ENCODE results near the gene C19orf73.

The C19orf73 gene

GRCh38 chr19:49119411-49120324 is 725 bp upstream of the C19orf73 start, which contains the start of gene PPFIA3:
Gene PPFIA3, plus strand, starts transcription at chr19:49119544. Its CDS starts 8,330 bp downstream, at chr19:49127874.
- ATAC-seq: peak; percentile 2
- Mint-ChIP-seq H3K4me1 (peaks cover 48% of the 10 kb centered on the region), H3K27me3 (peaks cover 14% of the 10 kb centered on the region), H3K36me3 (no peaks in the 10 kb centered on the region), H3K9me3 (no peaks in the 10 kb centered on the region), H3K27ac (peak within 1 kb of the TSS; percentile 94), H3K4me3 (peak within 1 kb of the TSS; percentile 87)

GRCh38 chr19:49117677-49118564 is 1.0 kb downstream of the C19orf73 start:
- no peak for ATAC-seq
- peaks cover 14% of the 10 kb centered on the region for H3K27me3 Mint-ChIP-seq
- H3K27ac Mint-ChIP-seq: peak overlapping the region; percentile 94
- no peaks in the 10 kb centered on the region for H3K36me3 Mint-ChIP-seq
- peak overlapping the region; percentile 87 for H3K4me3 Mint-ChIP-seq
- no peaks in the 10 kb centered on the region for H3K9me3 Mint-ChIP-seq
- H3K4me1 Mint-ChIP-seq: peaks cover 59% of the 10 kb centered on the region

- Mint-ChIP-seq H3K27me3 (peaks cover 14% of the 10 kb centered on the region), H3K36me3 (no peaks in the 10 kb centered on the region), H3K4me1 (peaks cover 59% of the 10 kb centered on the region), H3K4me3 (no peak overlapping the region), H3K9me3 (no peaks in the 10 kb centered on the region), H3K27ac (no peak overlapping the region)
- no peak for ATAC-seq
Observed at GRCh38 chr19:49116544-49116943, 2.4 kb downstream of the C19orf73 start.

GRCh38 chr19:49114630-49115363 is 4.1 kb downstream of the C19orf73 start:
- Mint-ChIP-seq H3K36me3 (no peaks in the 10 kb centered on the region), H3K4me1 (peaks cover 46% of the 10 kb centered on the region), H3K9me3 (no peaks in the 10 kb centered on the region), H3K27me3 (no peaks in the 10 kb centered on the region), H3K4me3 (peak overlapping the region; percentile 78), H3K27ac (no peak overlapping the region)
- no peak for ATAC-seq

- Mint-ChIP-seq H3K27me3 (no peaks in the 10 kb centered on the region), H3K36me3 (peaks cover 3% of the 10 kb centered on the region), H3K4me3 (peak within 1 kb of the TSS; percentile 82), H3K4me1 (peaks cover 45% of the 10 kb centered on the region), H3K27ac (peak within 1 kb of the TSS; percentile 4), H3K9me3 (no peaks in the 10 kb centered on the region)
- peak; percentile 80 for ATAC-seq
Observed at GRCh38 chr19:49113762-49114629, 4.9 kb downstream of the C19orf73 start, which contains the start of gene LIN7B. Gene LIN7B, plus strand, starts transcription at chr19:49114370. Its CDS starts 35 bp downstream, at chr19:49114405.

- peaks cover 30% of the 10 kb centered on the region for H3K4me1 Mint-ChIP-seq
- H3K27ac Mint-ChIP-seq: no peak overlapping the region
- no peak for ATAC-seq
- H3K9me3 Mint-ChIP-seq: no peaks in the 10 kb centered on the region
- H3K36me3 Mint-ChIP-seq: peaks cover 25% of the 10 kb centered on the region
- H3K27me3 Mint-ChIP-seq: no peaks in the 10 kb centered on the region
- no peak overlapping the region for H3K4me3 Mint-ChIP-seq
Observed at GRCh38 chr19:49111218-49111998, 7.5 kb downstream of the C19orf73 start.

- peaks cover 25% of the 10 kb centered on the region for H3K36me3 Mint-ChIP-seq
- no peak overlapping the region for H3K27ac Mint-ChIP-seq
- no peak for ATAC-seq
- H3K4me3 Mint-ChIP-seq: no peak overlapping the region
- no peaks in the 10 kb centered on the region for H3K9me3 Mint-ChIP-seq
- no peaks in the 10 kb centered on the region for H3K27me3 Mint-ChIP-seq
- H3K4me1 Mint-ChIP-seq: peaks cover 26% of the 10 kb centered on the region
Observed at GRCh38 chr19:49110567-49110966, 8.4 kb downstream of the C19orf73 start.

GRCh38 chr19:49109569-49110233 is 9.2 kb downstream of the C19orf73 start:
- Mint-ChIP-seq H3K4me1 (peaks cover 26% of the 10 kb centered on the region), H3K27ac (no peak overlapping the region), H3K27me3 (no peaks in the 10 kb centered on the region), H3K9me3 (no peaks in the 10 kb centered on the region), H3K36me3 (peaks cover 33% of the 10 kb centered on the region), H3K4me3 (no peak overlapping the region)
- ATAC-seq: no peak

- no peak overlapping the region for H3K4me3 Mint-ChIP-seq
- peaks cover 40% of the 10 kb centered on the region for H3K36me3 Mint-ChIP-seq
- H3K27me3 Mint-ChIP-seq: no peaks in the 10 kb centered on the region
- no peaks in the 10 kb centered on the region for H3K9me3 Mint-ChIP-seq
- no peak for ATAC-seq
- H3K27ac Mint-ChIP-seq: no peak overlapping the region
- peaks cover 28% of the 10 kb centered on the region for H3K4me1 Mint-ChIP-seq
Observed at GRCh38 chr19:49109051-49109450, 9.9 kb downstream of the C19orf73 start.

DNA sequence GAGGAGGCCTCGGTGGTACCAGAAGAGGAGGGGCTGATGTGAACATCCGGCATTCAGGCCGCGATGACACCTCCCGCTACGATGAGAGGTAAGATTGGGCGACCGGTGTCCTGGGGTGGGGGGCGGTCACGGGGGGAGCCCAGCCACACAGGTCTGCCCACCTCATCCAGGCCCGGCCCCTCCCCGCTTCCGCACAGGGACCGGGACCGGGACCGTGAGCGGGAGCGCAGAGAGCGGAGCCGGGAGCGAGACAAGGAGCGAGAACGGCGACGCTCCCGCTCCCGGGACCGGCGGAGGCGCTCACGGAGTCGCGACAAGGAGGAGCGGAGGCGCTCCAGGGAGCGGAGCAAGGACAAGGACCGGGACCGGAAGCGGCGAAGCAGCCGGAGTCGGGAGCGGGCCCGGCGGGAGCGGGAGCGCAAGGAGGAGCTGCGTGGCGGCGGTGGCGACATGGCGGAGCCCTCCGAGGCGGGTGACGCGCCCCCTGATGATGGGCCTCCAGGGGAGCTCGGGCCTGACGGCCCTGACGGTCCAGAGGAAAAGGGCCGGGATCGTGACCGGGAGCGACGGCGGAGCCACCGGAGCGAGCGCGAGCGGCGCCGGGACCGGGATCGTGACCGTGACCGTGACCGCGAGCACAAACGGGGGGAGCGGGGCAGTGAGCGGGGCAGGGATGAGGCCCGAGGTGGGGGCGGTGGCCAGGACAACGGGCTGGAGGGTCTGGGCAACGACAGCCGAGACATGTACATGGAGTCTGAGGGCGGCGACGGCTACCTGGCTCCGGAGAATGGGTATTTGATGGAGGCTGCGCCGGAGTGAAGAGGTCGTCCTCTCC is 11.1 kb downstream of the C19orf73 start:
- Mint-ChIP-seq H3K27me3 (no peaks in the 10 kb centered on the region), H3K27ac (no peak overlapping the region), H3K36me3 (peaks cover 42% of the 10 kb centered on the region), H3K4me3 (no peak overlapping the region), H3K9me3 (no peaks in the 10 kb centered on the region), H3K4me1 (peaks cover 17% of the 10 kb centered on the region)
- ATAC-seq: peak; percentile 32

- peaks cover 48% of the 10 kb centered on the region for H3K36me3 Mint-ChIP-seq
- no peaks in the 10 kb centered on the region for H3K9me3 Mint-ChIP-seq
- peaks cover 17% of the 10 kb centered on the region for H3K4me1 Mint-ChIP-seq
- H3K27me3 Mint-ChIP-seq: no peaks in the 10 kb centered on the region
- no peak overlapping the region for H3K27ac Mint-ChIP-seq
- peak; percentile 78 for ATAC-seq
- H3K4me3 Mint-ChIP-seq: no peak overlapping the region
Observed at GRCh38 chr19:49106648-49107135, 12.3 kb downstream of the C19orf73 start.

GRCh38 chr19:49104229-49104864 is 14.6 kb downstream of the C19orf73 start:
- no peak overlapping the region for H3K4me3 Mint-ChIP-seq
- H3K36me3 Mint-ChIP-seq: peaks cover 64% of the 10 kb centered on the region
- no peak for ATAC-seq
- no peaks in the 10 kb centered on the region for H3K27me3 Mint-ChIP-seq
- H3K9me3 Mint-ChIP-seq: no peaks in the 10 kb centered on the region
- peaks cover 17% of the 10 kb centered on the region for H3K4me1 Mint-ChIP-seq
- peak overlapping the region; percentile 33 for H3K27ac Mint-ChIP-seq

Measured in stimulated activated memory B cell treated with anti-CD40 and anti-IgM and Interleukin-4, amounts not matched to agents 10 μg/mL and 1 μg/mL and 100 μg/mL, for 72 hours (primary cell).